HL-60 (cell line): ENCODE data around the gene ACAD9.
"Not testable (repeated sequence)": the region's sequence is repeated elsewhere in the genome, so short reads cannot be mapped to it uniquely, and the experiment has no call there.

Experiments used
- DNase-seq, 2 experiments: peaks; one replicate each; pipeline ENCODE4 v3.0.0-alpha.2; 2010 to 2020; ENCODE audit warnings: low read depth in 1 of 2, low spot score in 1 of 2
- H3K27ac ChIP-seq: fragments of 250-450 bp; sonication (Bioruptor Pico); replicated peaks from 2 replicates; pipeline ENCODE4 v1.5.1; 2020; ENCODE audit warnings: mild to moderate bottlenecking, moderate library complexity
- H3K27me3 ChIP-seq: fragments of 250-450 bp; sonication (Bioruptor Pico); 2 replicates; pipeline ENCODE4 v1.5.1; 2021; ENCODE audit warnings: mild to moderate bottlenecking, moderate library complexity; ENCODE audit not compliant: insufficient read depth, poor library complexity, severe bottlenecking
- H3K4me3 ChIP-seq: replicated peaks from 2 replicates; pipeline ENCODE4 v1.5.1; 2011; ENCODE audit warnings: mild to moderate bottlenecking, control low read depth, low read length; ENCODE audit not compliant: insufficient read depth
- GABPA ChIP-seq: IDR thresholded peaks from 2 replicates; pipeline ENCODE4 v1.6.1; 2012; ENCODE audit warnings: low read depth
- POLR2AphosphoS5 ChIP-seq: IDR thresholded peaks from 2 replicates; pipeline ENCODE4 v1.6.1; 2012; ENCODE audit warnings: low read depth
- SPI1 ChIP-seq: IDR thresholded peaks from 2 replicates; pipeline ENCODE4 v1.6.1; 2012; ENCODE audit warnings: low read depth, mild to moderate bottlenecking, borderline replicate concordance
- long read RNA-seq: library from polyadenylated mRNA; unstranded; transcript quantifications from one replicate; pipeline ENCODE4 v2.0.0, GENCODE V29; 2020
- TF ChIP-seq, protein P1 (sequence below): IDR thresholded peaks from one replicate; pipeline ENCODE4 v1.5.1; 2011; ENCODE audit warnings: low read length, control low read depth, inconsistent platforms; ENCODE audit not compliant: insufficient read depth
- TF ChIP-seq, protein P2 (sequence below): IDR thresholded peaks from 2 replicates; pipeline ENCODE4 v1.6.1; 2012; ENCODE audit warnings: low read depth; ENCODE audit not compliant: insufficient replicate concordance

Gene ACAD9
- long read RNA-seq, transcript ACAD9-201 (18 exons, 2,454 nt) = major isoform, 149 of 187 reads
- long read RNA-seq, partial matches to known transcripts = 8 of 187 reads
- long read RNA-seq, other reads (novel, unspliced or antisense) = 29 of 187 reads

- TF ChIP-seq SPI1 (no peak), POLR2AphosphoS5 (peak; percentile 71), GABPA (no peak)
- TF ChIP-seq, protein P1, sequence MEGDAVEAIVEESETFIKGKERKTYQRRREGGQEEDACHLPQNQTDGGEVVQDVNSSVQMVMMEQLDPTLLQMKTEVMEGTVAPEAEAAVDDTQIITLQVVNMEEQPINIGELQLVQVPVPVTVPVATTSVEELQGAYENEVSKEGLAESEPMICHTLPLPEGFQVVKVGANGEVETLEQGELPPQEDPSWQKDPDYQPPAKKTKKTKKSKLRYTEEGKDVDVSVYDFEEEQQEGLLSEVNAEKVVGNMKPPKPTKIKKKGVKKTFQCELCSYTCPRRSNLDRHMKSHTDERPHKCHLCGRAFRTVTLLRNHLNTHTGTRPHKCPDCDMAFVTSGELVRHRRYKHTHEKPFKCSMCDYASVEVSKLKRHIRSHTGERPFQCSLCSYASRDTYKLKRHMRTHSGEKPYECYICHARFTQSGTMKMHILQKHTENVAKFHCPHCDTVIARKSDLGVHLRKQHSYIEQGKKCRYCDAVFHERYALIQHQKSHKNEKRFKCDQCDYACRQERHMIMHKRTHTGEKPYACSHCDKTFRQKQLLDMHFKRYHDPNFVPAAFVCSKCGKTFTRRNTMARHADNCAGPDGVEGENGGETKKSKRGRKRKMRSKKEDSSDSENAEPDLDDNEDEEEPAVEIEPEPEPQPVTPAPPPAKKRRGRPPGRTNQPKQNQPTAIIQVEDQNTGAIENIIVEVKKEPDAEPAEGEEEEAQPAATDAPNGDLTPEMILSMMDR = no peak
- TF ChIP-seq, protein P2, sequence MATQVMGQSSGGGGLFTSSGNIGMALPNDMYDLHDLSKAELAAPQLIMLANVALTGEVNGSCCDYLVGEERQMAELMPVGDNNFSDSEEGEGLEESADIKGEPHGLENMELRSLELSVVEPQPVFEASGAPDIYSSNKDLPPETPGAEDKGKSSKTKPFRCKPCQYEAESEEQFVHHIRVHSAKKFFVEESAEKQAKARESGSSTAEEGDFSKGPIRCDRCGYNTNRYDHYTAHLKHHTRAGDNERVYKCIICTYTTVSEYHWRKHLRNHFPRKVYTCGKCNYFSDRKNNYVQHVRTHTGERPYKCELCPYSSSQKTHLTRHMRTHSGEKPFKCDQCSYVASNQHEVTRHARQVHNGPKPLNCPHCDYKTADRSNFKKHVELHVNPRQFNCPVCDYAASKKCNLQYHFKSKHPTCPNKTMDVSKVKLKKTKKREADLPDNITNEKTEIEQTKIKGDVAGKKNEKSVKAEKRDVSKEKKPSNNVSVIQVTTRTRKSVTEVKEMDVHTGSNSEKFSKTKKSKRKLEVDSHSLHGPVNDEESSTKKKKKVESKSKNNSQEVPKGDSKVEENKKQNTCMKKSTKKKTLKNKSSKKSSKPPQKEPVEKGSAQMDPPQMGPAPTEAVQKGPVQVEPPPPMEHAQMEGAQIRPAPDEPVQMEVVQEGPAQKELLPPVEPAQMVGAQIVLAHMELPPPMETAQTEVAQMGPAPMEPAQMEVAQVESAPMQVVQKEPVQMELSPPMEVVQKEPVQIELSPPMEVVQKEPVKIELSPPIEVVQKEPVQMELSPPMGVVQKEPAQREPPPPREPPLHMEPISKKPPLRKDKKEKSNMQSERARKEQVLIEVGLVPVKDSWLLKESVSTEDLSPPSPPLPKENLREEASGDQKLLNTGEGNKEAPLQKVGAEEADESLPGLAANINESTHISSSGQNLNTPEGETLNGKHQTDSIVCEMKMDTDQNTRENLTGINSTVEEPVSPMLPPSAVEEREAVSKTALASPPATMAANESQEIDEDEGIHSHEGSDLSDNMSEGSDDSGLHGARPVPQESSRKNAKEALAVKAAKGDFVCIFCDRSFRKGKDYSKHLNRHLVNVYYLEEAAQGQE = peak; percentile 28
- H3K4me3 ChIP-seq = peak within 1 kb of the TSS; percentile 80
- no peaks in the 10 kb centered on the region for H3K27me3 ChIP-seq
- peak; percentile 98 to 99 for DNase-seq
- H3K27ac ChIP-seq = peak within 1 kb of the TSS; percentile 95
Observed at GRCh38 chr3:128879125-128879969, at the start of gene ACAD9. Gene ACAD9, plus strand, starts transcription at chr3:128879620. Its CDS starts 72 bp downstream, at chr3:128879692.

GRCh38 chr3:128829925-128830625 lies 49.3 kb upstream of the ACAD9 start:
- H3K27me3 ChIP-seq, H3K4me3 ChIP-seq, DNase-seq, H3K27ac ChIP-seq: not testable (repeated sequence)

DNA sequence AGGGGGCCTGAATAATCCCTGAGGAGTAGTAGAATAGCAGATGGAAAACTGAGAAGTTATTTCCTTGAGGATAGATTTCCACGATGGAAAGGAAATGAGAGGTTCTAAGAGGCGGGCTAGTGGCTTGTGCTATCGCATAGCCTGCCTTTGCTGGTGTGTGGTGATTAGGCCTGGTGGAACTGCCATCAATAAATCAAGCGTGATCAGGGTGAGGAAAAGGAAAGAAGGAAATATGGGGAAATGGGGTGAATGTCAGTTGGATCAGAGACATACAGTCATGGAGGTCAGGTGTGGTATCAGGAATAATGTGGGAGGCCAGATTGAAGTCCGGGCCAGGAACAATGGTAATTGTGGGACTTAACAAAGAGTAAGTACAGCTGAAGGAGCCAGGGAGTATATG lies 48.7 kb upstream of the ACAD9 start:
- H3K27me3 ChIP-seq, H3K4me3 ChIP-seq, DNase-seq, H3K27ac ChIP-seq: not testable (repeated sequence)

DNA sequence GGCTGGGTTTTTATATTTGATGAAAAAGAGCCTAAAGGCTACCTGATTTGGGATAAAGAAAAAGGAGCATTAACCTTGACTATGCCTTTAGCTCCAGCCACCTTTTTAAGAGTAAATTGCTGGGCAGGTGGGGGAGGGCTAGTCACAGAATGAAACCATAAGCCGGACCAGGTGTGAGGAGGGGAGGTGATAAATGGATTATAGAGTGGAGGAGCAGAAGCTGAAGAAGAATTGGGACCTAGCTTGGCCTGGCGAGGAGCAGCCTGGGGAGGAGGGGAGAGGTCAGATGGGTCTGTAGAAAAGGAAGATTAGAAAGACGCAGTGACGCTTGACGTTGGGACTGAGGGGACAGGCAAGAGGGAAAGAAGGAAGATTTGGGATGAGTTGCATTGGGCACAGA lies 46.4 kb upstream of the ACAD9 start:
- H3K27me3 ChIP-seq, H3K4me3 ChIP-seq, H3K27ac ChIP-seq, DNase-seq: not testable (repeated sequence)

- H3K4me3 ChIP-seq = no peak overlapping the region
- DNase-seq = peak in 1 of 2 experiments; percentile 43
- H3K27me3 ChIP-seq = no peaks in the 10 kb centered on the region
- TF ChIP-seq SPI1 = peak; percentile 30; the same call in 1 of the 2 replicates
- no peak for TF ChIP-seq POLR2AphosphoS5
- peak overlapping the region; percentile 44 for H3K27ac ChIP-seq
Observed at GRCh38 chr3:128835096-128835495, 44.3 kb upstream of the ACAD9 start.

DNA sequence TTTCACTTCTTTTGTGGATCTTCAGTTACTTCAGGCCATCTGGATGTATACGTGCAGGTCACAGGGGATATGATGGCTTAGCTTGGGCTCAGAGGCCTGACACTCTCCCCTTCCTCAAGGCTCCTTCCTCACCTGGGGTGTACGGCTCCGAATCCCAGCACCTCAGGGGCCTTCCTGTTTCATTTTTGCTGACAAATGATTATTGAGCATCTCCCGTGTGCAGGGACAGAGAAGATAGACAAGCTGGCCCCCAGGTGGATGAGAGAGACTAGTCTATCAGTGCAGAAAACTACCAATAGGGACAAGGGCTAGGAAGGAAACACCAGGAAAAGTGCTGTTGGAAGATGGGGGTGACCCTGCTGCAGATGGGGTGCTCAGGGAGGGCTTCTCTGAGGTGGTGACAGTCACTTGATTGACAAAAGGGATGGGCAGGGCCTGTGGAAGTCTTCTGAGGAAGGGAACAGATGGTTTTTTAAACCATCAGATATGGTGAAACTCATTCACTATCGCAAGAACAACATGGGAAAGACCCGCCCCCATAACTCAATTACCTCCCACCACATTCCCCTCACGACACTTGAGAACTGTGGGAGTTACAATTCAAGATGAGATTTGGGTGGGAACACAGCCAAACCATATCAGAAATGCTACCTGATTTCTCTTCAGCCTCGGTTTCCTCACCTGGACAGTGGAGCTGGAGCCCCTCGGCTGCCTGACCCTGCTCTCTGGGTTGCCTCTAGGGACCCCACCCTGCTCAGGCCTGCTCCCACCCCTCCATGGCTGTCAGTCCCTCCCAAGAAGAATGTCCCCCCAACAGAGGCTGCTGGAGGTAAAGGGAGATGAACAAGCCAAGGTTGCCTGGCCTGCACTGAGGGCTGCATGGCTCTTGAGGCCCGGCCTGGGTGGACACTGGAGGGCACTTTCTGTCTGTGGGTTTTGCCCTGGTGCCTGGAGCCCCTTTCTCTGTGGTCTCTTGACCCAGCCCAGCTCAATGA lies 37.2 kb upstream of the ACAD9 start:
- Histone ChIP-seq H3K4me3 (no peak overlapping the region), H3K27me3 (no peaks in the 10 kb centered on the region), H3K27ac (no peak overlapping the region)
- DNase-seq = no peak
- TF ChIP-seq, protein P2 = no peak
- no peak for TF ChIP-seq GABPA
- TF ChIP-seq, protein P1 = no peak
